HL-60 (cell line): ENCODE data around the gene ZNF785.

ENCODE experiments used
- POLR2AphosphoS5 ChIP-seq: IDR thresholded peaks from 2 replicates; pipeline ENCODE4 v1.6.1; 2012; ENCODE audit warnings: low read depth
- TF ChIP-seq, protein P1 (sequence below): IDR thresholded peaks from one replicate; pipeline ENCODE4 v1.5.1; 2011; ENCODE audit warnings: low read length, control low read depth, inconsistent platforms; ENCODE audit not compliant: insufficient read depth
- TF ChIP-seq, protein P2 (sequence below): IDR thresholded peaks from 2 replicates; pipeline ENCODE4 v1.6.1; 2012; ENCODE audit warnings: low read depth; ENCODE audit not compliant: insufficient replicate concordance

DNA sequence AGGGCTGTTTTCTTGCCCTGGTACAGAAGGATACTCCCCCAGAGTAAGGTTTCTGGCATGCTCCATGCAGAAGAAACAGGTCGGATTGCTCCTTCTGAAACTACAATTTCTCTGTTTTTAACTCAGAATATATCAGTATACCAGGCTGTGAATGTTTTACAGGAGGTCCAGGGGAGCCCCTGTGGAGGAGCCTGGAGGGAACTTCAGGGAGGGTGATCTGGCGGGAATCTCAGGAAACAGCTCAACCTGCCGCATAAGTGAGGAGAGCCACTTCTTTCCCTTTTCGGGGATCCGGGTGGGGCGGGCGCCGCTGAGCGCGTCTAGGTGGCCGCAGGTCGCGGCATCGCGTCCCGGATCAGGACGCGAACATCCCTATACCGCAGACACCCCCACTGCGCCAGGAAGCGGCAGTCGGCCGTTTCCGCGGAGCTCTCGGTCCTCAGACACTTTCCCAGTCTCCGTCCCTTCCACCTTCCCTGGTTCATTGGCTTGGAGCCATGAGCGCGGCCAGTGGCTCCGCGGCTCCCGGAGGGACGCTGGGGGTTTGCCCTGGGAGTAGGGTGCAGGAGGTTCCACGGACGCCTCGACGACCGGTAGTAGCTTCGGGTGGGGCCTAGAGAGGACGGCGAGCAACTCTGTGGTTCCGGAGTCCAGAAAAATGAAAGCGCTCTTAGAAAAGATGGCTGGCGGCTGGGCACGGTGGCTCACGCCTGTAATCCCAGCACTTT, 24.2 kb downstream of the ZNF785 start:
- TF ChIP-seq, protein P1, sequence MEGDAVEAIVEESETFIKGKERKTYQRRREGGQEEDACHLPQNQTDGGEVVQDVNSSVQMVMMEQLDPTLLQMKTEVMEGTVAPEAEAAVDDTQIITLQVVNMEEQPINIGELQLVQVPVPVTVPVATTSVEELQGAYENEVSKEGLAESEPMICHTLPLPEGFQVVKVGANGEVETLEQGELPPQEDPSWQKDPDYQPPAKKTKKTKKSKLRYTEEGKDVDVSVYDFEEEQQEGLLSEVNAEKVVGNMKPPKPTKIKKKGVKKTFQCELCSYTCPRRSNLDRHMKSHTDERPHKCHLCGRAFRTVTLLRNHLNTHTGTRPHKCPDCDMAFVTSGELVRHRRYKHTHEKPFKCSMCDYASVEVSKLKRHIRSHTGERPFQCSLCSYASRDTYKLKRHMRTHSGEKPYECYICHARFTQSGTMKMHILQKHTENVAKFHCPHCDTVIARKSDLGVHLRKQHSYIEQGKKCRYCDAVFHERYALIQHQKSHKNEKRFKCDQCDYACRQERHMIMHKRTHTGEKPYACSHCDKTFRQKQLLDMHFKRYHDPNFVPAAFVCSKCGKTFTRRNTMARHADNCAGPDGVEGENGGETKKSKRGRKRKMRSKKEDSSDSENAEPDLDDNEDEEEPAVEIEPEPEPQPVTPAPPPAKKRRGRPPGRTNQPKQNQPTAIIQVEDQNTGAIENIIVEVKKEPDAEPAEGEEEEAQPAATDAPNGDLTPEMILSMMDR, result no peak
- TF ChIP-seq, protein P2, sequence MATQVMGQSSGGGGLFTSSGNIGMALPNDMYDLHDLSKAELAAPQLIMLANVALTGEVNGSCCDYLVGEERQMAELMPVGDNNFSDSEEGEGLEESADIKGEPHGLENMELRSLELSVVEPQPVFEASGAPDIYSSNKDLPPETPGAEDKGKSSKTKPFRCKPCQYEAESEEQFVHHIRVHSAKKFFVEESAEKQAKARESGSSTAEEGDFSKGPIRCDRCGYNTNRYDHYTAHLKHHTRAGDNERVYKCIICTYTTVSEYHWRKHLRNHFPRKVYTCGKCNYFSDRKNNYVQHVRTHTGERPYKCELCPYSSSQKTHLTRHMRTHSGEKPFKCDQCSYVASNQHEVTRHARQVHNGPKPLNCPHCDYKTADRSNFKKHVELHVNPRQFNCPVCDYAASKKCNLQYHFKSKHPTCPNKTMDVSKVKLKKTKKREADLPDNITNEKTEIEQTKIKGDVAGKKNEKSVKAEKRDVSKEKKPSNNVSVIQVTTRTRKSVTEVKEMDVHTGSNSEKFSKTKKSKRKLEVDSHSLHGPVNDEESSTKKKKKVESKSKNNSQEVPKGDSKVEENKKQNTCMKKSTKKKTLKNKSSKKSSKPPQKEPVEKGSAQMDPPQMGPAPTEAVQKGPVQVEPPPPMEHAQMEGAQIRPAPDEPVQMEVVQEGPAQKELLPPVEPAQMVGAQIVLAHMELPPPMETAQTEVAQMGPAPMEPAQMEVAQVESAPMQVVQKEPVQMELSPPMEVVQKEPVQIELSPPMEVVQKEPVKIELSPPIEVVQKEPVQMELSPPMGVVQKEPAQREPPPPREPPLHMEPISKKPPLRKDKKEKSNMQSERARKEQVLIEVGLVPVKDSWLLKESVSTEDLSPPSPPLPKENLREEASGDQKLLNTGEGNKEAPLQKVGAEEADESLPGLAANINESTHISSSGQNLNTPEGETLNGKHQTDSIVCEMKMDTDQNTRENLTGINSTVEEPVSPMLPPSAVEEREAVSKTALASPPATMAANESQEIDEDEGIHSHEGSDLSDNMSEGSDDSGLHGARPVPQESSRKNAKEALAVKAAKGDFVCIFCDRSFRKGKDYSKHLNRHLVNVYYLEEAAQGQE, result no peak
- no peak for TF ChIP-seq POLR2AphosphoS5
